SKM-1 treated with dmso at 0.1 percent for 144 hours (cell line): Measurements from ENCODE around the gene TMEM272.
"Not testable (repeated sequence)": the region's sequence is repeated elsewhere in the genome, so short reads cannot be mapped to it uniquely, and the experiment has no call there.

ENCODE experiments used
- DNase-seq: peaks from one replicate; lab custom pipeline; 2025; ENCODE audit not compliant: unreplicated experiment; lab: John Stamatoyannopoulos, UW

Gene TMEM272

DNA sequence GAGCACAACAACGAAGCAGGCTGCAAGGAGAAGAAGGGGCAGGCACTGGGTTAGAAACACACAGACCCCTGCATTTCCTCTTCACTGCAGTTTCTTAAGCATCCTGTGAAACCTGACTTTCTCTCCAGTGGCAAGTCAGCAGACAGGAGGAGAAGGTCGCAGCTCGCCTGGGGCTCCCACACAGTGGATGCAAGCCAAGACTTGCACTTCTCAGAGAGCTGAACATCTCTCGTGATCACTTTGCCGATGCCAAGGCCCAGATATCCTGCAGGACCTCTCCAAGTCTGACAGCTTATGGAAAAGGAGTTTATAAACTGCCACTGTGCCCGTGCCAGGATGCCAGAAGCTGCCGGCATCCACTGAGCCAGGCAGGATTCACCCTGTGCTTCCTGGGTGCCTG lies 18.4 kb downstream of the TMEM272 start:
- no peak for DNase-seq

GRCh38 chr13:51825681-51826254 lies 19.2 kb downstream of the TMEM272 start:
- no peak for DNase-seq

- DNase-seq, result peak; percentile 93
Observed at GRCh38 chr13:51825165-51825592, 19.8 kb downstream of the TMEM272 start.

DNA sequence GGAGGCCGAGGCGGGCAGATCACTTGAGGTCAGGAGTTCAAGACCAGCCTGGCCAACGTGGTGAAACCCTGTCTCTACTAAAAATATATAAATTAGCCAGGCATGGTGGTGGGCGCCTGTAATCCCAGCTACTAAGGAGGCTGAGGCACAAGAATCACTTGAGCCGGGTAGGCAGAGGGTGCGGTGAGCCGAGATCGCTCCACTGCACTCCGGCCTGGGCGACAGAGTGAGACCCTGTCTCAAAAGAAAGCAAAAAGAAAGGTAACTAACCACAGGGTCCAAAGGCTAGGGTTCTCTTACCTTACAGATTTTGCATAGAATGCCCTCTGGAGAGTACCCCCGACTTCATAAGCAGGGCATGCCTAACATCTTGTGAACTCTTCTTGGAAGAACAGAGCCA lies 20.3 kb downstream of the TMEM272 start:
- DNase-seq, result not testable (repeated sequence)

GRCh38 chr13:51823863-51824262 lies 21.1 kb downstream of the TMEM272 start:
- no peak for DNase-seq

DNA sequence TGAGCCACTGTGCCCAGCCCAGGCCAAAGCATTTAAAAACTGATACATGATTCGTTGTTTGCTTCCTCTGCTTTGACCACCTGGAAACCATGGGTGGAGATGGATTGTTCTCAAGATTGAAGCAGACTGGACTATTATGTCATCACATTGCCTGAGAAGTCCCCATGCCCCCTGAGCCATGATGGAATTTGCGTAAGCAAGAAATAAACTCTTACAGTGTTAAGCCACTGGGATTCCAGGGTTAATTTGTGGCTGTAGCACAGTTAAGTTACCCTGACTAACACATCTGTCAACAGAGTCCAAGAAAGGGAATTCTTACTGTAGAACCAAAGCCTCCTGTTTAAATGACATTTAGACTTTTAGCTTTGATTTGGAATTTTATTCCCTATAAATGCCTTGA lies 21.6 kb downstream of the TMEM272 start:
- DNase-seq, result no peak

GRCh38 chr13:51822106-51822815 lies 22.7 kb downstream of the TMEM272 start:
- no peak for DNase-seq

DNA sequence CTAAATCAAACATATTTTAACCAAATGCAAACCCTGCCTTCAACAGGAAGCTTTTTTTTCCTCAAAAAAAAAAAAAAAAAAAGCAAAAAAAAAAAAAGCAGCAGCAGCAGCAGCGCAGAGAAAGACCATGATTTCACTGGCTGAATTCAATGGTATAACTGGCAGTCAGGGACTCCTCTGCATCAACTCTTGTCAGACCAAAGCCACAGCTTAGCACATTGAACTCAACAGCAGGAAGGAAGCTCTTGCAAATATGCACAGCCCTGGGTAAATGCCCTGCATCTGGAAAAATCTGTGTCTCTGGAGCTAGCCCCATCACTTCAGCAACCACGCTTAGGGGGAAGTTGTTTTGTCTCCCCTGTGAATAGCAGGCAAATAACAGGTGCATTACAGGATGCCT lies 23.4 kb downstream of the TMEM272 start:
- peak; percentile 68 for DNase-seq

- no peak for DNase-seq
Observed at GRCh38 chr13:51820016-51820597, 24.9 kb downstream of the TMEM272 start.

- no peak for DNase-seq
Observed at GRCh38 chr13:51819544-51819943, 25.4 kb downstream of the TMEM272 start.

DNA sequence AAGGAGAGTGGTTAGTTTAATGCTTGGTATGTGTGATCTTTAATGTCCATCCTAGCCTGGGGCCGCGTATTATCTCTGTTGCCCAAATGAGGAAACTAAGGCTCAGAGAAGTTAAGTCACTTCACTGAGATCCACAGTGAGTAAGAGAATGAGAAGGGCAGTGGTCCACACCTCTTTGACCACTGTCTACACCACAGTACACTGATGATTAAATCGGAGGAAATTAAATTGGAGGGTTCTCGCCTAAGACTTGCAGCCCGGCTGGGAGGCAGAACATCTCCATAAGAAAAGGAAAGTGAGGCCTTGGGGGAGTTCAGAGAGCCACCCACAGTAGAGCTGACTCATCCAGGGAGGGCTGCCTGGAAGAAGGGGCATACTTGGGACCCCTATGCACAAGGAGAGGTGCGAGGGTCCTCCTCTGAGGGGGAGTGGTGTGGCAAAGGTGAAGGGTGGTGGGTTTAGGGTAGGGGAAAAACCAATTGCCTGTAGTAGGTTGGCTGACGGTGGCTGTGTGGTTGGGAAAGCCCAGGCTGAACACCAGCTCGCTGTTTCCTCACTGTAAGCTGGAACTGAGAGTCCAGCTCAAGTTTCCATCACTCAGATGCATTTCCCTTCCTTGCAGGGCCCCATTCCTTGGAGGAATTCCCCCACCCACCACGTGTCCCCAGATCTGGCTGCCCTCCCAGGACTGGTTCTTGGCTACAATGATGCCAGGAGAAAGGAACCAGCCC lies 26.0 kb downstream of the TMEM272 start:
- DNase-seq, result no peak

- no peak for DNase-seq
Observed at GRCh38 chr13:51818276-51818675, 26.7 kb downstream of the TMEM272 start.

DNA sequence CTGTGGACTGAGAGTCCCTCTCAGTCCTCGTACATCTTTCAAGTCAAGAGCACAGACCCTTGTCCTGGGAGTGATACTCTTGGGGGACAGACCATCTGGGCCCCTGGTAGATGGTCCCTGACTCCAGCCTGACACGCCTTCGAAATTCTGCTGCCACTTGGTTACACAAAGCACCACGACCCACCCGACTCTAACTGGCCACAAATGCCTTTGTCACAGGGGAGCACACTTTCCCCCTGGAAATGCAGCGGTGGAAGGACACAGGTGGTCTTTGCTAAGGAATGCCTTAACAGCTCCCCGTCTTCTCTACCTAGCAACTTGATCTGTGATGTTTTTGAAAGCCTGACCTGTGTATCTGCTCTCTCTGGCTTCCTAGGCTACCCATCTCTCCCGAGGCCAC lies 27.3 kb downstream of the TMEM272 start:
- no peak for DNase-seq

GRCh38 chr13:51816604-51817249 lies 28.2 kb downstream of the TMEM272 start:
- DNase-seq, result no peak

GRCh38 chr13:51815848-51816247 lies 29.1 kb downstream of the TMEM272 start:
- no peak for DNase-seq

DNA sequence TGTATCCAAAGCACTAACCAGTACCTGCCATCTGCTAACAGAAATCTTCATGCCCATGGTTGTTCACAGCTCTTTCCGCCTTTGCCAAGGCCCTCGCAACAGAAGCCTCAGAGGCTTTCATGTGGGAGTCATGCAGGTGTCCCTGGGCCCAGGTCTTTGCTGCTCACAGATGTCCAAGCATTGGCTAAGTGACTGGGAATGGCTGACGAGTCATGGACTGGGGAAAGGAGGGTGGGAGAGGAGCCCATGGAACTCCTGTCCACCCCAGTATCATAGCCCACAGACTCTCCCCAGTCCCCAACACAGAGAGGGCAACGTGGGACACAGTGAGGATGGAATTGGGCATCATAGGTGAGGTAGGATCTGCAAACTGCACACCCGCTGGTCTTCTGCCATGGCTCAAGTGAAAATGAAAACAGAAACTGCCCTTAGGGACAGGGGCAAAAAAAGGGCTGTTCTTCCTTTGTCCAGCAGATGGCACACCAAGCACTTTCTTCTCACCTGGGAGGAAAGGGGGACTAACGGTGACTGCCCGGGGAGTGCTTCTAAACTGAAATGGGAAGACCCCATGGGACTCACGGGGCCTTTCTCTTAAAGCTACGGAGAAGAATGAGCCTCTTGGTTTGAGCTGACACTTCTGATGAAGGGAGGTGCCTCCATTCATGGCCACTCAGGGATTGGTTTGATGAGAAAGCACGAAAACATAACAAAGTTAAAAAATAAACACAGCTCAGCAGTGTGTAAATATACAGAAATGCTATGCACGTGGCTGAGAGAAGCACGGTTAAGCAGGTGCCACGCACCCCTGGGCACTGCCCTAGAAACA lies 29.9 kb downstream of the TMEM272 start:
- peak; percentile 77 for DNase-seq

DNA sequence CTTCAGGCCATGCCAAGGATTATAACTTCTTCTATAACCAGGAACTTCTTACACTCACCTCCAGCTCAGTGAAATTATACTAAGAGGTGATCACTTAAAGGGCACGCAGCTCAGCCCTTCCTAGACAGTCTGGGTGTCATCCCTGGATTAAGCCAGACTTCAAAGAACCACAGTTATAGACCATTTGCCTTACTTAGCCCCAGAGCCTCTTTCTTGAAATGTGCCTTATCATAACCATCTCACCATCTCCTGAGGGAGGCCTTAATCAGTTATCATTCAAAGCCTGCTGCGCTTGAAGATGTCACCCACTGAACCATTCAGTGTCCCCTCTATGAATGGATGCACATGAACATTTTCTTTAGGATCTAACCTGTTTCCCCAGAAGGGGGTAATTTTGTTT lies 30.9 kb downstream of the TMEM272 start:
- no peak for DNase-seq

DNA sequence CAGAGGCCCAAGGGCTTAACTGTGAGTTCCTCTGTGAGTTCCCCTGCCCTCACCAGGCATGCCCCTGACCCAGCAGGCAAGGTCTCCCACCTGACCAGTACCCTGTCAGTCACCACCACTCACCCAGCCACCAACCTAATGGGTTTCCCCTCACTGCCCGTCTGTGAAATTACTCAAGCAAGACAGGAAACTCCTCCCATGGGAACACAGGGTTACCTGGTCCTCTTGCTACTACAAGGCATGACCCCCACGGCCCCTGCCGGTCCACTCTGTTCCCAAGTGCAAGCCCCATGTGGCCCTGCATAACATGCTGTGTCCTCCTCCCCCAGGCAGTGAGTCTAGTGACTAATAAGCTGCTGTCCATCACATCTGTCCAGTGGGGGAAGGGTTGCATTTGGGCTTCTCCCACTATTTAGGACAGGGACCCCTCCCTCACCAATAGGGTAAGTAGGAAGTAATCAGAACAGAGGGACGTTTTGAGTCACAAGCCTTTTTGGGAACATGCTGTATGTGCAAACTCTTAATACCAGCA lies 33.0 kb downstream of the TMEM272 start:
- DNase-seq, result no peak

- no peak for DNase-seq
Observed at GRCh38 chr13:51811046-51811445, 33.9 kb downstream of the TMEM272 start.

GRCh38 chr13:51808811-51809210 lies 36.2 kb downstream of the TMEM272 start:
- DNase-seq, result no peak
